ENCODE results near the gene GALNT18.

Gene GALNT18

GRCh38 chr11:11308249-11308648 lies 313.6 kb downstream of the GALNT18 start:
- no peak overlapping the region for H3K4me3 ChIP-seq (ENCODE audit: low read depth, low read length)
- H3K36me3 ChIP-seq (ENCODE audit: control insufficient read depth in 2 of 2, insufficient read depth in 1 of 2, low read length in 2 of 2), result no peaks in the 10 kb centered on the region
- H3K27ac ChIP-seq (ENCODE audit: extremely low read depth, low read depth, low read length), result no peak overlapping the region
- TF ChIP-seq ZNF175 (tag by site-specific recombination; IDR thresholded peaks at IDR 0.05) (no peak), ZFHX2 (tag by site-specific recombination; conservative IDR thresholded peaks at IDR 0.05) (no peak), ZNF629 (tag by site-specific recombination; IDR thresholded peaks at IDR 0.05) (no peak), GLI2 (tag by site-specific recombination; IDR thresholded peaks at IDR 0.05; ENCODE audit: borderline replicate concordance, low read depth) (no peak)
- CTCF ChIA-PET, result no interaction called here
- POLR2A ChIA-PET, result no interaction called here
- no peaks in the 10 kb centered on the region for H3K4me1 ChIP-seq (ENCODE audit: control insufficient read depth, insufficient read depth, low read length)
- no peaks in the 10 kb centered on the region for H3K9me3 ChIP-seq (ENCODE audit: control insufficient read depth, insufficient read depth, low read depth, low read length)

- Histone ChIP-seq H3K4me3 (ENCODE audit: low read depth, low read length) (no peak overlapping the region), H3K27ac (ENCODE audit: extremely low read depth, low read depth, low read length) (no peak overlapping the region), H3K4me1 (ENCODE audit: control insufficient read depth, insufficient read depth, low read length) (no peaks in the 10 kb centered on the region), H3K9me3 (ENCODE audit: control insufficient read depth, insufficient read depth, low read depth, low read length) (no peaks in the 10 kb centered on the region), H3K36me3 (ENCODE audit: control insufficient read depth in 2 of 2, insufficient read depth in 1 of 2, low read length in 2 of 2) (no peaks in the 10 kb centered on the region)
- ChIA-PET CTCF (no interaction called here), POLR2A (no interaction called here)
- no peak for TF ChIP-seq REPIN1 (tag by site-specific recombination; IDR thresholded peaks at IDR 0.05; ENCODE audit: low read depth)
Measured at GRCh38 chr11:11306855-11307254, 314.9 kb downstream of the GALNT18 start.

GRCh38 chr11:11304550-11304949 lies 317.3 kb downstream of the GALNT18 start:
- H3K27ac ChIP-seq (ENCODE audit: extremely low read depth, low read depth, low read length), result no peak overlapping the region
- no peak for TF ChIP-seq ZNF558 (tag by site-specific recombination; IDR thresholded peaks at IDR 0.05)
- no peak for TF ChIP-seq ZNF701 (tag by site-specific recombination; IDR thresholded peaks at IDR 0.05)
- TF ChIP-seq ZNF354C (tag by site-specific recombination; IDR thresholded peaks at IDR 0.05; ENCODE audit: borderline replicate concordance, low read depth), result no peak
- no peak for TF ChIP-seq ZBTB49 (tag by site-specific recombination; IDR thresholded peaks at IDR 0.05; ENCODE audit: low read depth)
- TF ChIP-seq OVOL3 (tag by site-specific recombination; IDR thresholded peaks at IDR 0.05), result no peak
- no peak for TF ChIP-seq ZBTB26 (tag by site-specific recombination; optimal IDR thresholded peaks at IDR 0.05)
- TF ChIP-seq SCRT2 (tag by site-specific recombination; IDR thresholded peaks at IDR 0.05), result no peak
- no peak for TF ChIP-seq ZNF223 (tag by site-specific recombination; IDR thresholded peaks at IDR 0.05)
- TF ChIP-seq TSHZ1 (tag by site-specific recombination; IDR thresholded peaks at IDR 0.05; ENCODE audit: borderline replicate concordance), result no peak
- no peak for TF ChIP-seq PRDM1 (tag by site-specific recombination; IDR thresholded peaks at IDR 0.05)
- no peak for TF ChIP-seq ZBTB44 (tag by site-specific recombination; IDR thresholded peaks at IDR 0.05)
- no peak for TF ChIP-seq SALL2 (tag by site-specific recombination; IDR thresholded peaks at IDR 0.05; ENCODE audit: borderline replicate concordance)
- TF ChIP-seq KLF17 (tag by site-specific recombination; IDR thresholded peaks at IDR 0.05), result no peak
- no peak for TF ChIP-seq ZNF596 (tag by site-specific recombination; IDR thresholded peaks at IDR 0.05)
- POLR2A ChIA-PET, result no interaction called here
- H3K36me3 ChIP-seq (ENCODE audit: control insufficient read depth in 2 of 2, insufficient read depth in 1 of 2, low read length in 2 of 2), result no peaks in the 10 kb centered on the region
- H3K4me1 ChIP-seq (ENCODE audit: control insufficient read depth, insufficient read depth, low read length), result no peaks in the 10 kb centered on the region
- no peaks in the 10 kb centered on the region for H3K9me3 ChIP-seq (ENCODE audit: control insufficient read depth, insufficient read depth, low read depth, low read length)
- H3K4me3 ChIP-seq (ENCODE audit: low read depth, low read length), result no peak overlapping the region
- CTCF ChIA-PET, result interaction anchor here (0.6 to 1.2 kb wide), 3 partner anchors 39 to 1272 kb away, joined by 3 read pairs; no protein-coding TSS in a partner anchor
